ENCODE data around the gene SETD3.
"Not testable (repeated sequence)": the region's sequence is repeated elsewhere in the genome, so short reads cannot be mapped to it uniquely, and the experiment has no call there.

The SETD3 gene

GRCh38 chr14:99361596-99362215, 119.0 kb downstream of the SETD3 start:
- no peak for DNase-seq (ENCODE audit: low read depth, low spot score)

GRCh38 chr14:99360774-99361595, 119.7 kb downstream of the SETD3 start:
- no peak for DNase-seq (ENCODE audit: low read depth, low spot score)

GRCh38 chr14:99359906-99360305, 120.8 kb downstream of the SETD3 start:
- DNase-seq (ENCODE audit: low read depth, low spot score) = no peak

- no peak for DNase-seq (ENCODE audit: low read depth, low spot score)
Measured at GRCh38 chr14:99357916-99358390, 122.7 kb downstream of the SETD3 start.

DNA sequence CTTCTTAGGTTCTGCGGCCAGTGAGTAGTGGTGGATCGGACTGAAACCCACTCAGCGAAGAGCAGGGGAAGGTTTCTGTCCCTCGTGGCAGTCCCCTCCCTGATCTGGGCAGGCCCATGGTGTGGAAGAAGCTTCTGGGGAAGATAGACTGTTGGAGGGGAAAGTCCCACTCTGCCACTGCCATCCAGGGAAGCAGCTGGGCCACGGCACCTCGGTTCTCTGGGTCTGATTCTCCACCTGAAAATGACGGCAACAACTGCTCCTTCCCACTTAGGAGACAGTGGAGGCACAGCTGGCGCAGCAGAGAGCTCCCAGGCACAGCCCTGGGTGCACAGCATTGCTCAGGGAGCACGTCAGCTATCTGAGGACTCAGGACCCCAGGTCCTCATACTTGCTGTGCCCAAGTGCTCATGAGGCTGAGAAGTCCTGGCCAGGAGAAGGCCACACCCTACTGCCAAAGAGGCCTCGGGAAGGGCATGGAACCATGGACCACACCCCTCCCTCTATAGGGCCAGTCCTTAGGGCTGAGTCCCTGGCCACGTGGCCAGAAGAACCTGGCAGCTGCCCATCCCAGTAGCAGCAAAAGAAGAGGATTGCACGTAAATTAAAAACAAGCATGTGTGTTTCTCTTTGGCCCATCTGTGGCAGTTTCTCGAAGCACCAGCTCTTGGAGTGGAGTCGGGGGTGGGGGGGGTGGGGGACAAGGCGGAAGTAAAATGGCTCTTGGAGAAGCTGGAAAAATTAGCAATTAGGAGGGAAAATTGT, 123.3 kb downstream of the SETD3 start:
- DNase-seq (ENCODE audit: low read depth, low spot score) = no peak

DNA sequence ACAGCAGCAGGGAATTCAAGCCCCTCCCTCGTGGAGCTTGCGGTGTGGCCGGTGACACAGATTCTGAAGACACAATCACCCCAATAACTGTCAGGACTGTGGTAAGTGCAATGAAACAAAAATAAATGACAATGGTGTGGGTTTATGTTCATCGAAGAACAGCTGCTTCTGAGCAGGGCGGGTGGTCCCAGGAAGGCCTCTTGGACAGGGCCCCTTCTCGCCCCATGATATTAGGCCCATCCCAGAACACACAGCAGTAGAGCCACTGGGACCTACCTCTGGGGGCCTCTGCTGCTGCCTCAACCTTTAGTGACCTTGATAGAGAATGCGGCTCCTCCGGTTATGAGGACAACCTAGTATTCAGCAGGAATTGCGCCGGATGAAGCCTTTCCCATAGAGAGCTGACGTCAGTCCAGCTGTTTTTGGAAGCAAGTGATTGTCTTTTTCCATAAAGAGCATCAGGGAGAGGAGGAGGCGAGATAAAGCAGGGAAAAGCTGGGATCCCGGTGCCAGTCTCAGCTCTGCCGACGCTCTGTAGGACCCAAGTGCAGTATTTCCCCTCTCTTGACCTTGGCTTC, 124.5 kb downstream of the SETD3 start:
- no peak for DNase-seq (ENCODE audit: low read depth, low spot score)

- no peak for DNase-seq (ENCODE audit: low read depth, low spot score)
Measured at GRCh38 chr14:99354166-99354875, 126.3 kb downstream of the SETD3 start.

- no peak for DNase-seq (ENCODE audit: low read depth, low spot score)
Measured at GRCh38 chr14:99352688-99353280, 127.9 kb downstream of the SETD3 start.

GRCh38 chr14:99351166-99352007, 129.3 kb downstream of the SETD3 start:
- no peak for DNase-seq (ENCODE audit: low read depth, low spot score)

- no peak for DNase-seq (ENCODE audit: low read depth, low spot score)
Measured at GRCh38 chr14:99350751-99351150, 129.9 kb downstream of the SETD3 start.

- no peak for DNase-seq (ENCODE audit: low read depth, low spot score)
Measured at GRCh38 chr14:99349721-99350495, 130.8 kb downstream of the SETD3 start.

DNA sequence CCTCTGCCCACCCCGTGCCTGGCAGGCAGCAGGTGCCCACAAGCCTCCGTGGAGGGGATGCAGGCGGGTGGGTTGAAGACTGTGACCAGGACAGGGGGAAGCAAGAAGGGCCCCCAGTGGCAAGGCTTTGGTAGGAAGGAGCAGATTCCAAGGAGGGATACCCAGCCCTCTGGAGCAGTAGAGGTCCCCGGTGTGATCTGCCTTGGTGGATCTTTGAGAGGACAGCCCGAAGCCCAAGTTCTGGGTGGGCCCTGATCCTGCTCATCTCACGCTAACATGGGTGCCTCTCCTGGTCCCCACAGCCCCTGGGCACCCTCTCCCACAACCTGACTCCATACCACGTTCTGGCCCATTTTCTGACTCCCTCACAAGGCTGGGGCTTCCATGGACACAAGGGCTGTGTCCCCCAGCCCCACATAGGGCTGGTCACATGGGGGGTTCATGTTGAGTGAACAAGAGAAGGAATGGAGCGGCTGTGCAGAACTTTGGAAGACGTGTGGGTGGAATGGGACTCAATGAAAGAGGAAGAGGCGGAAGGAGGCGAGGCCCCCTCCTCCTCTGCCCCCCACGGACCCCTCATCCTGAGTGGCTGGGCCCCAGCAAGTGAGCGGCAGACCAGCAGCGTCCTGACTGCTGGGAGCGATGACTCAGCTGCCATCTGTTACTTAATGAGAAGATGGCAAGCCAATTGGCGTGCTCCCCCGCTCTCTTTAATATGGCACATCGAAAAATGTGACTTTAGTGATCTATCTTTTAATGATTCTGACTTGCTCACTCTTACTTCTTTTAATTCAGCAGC, 131.6 kb downstream of the SETD3 start:
- DNase-seq (ENCODE audit: low read depth, low spot score) = no peak

GRCh38 chr14:99348231-99348630, 132.4 kb downstream of the SETD3 start:
- not testable (repeated sequence) for DNase-seq (ENCODE audit: low read depth, low spot score)

Data from ELF-1 (cell line).